Endometrial microvascular endothelial cells (primary cell): ENCODE measurements around the gene PTGES3L. TPM values are rescaled to one million over a fixed set of nuclear protein-coding genes. Genes with fewer than 3 reads are reported as not detected.

ENCODE experiments used
- in situ Hi-C: cut with HindIII; loops from 2 replicates; pipeline ENCODE4 v1.10.0; 2017; ENCODE audit warnings: low sequenced_read_pairs, low pct_unique_long_range_greater_than_20kb; ENCODE audit errors: inconsistent ontology term
- total RNA-seq: library from RNA; depleted of rRNA; stranded (reverse); fragments of >200 nt; gene quantifications from one replicate; pipeline ENCODE4 v1.2.3, GENCODE V29; 2015; ENCODE audit errors: inconsistent ontology term

Gene PTGES3L
- total RNA-seq = not detected

GRCh38 chr17:42979511-42980273, at the start of gene PTGES3L:
Gene PTGES3L (minus strand): TSS chr17:42980080. CDS start chr17:42980053, 27 bp downstream.
- in situ Hi-C loops = no loop called here

GRCh38 chr17:43028221-43028861, 48.5 kb upstream of the PTGES3L start:
- in situ Hi-C loops = no loop called here

- in situ Hi-C loops = no loop called here
Observed at GRCh38 chr17:43027091-43028032, 47.5 kb upstream of the PTGES3L start.

GRCh38 chr17:43026595-43026994, 46.7 kb upstream of the PTGES3L start:
- in situ Hi-C loops = no loop called here

- in situ Hi-C loops = no loop called here
Observed at GRCh38 chr17:43025766-43026537, 46.1 kb upstream of the PTGES3L start.

- in situ Hi-C loops = no loop called here
Observed at GRCh38 chr17:43025290-43025657, 45.4 kb upstream of the PTGES3L start.

- in situ Hi-C loops = no loop called here
Observed at GRCh38 chr17:43024407-43025289, 44.8 kb upstream of the PTGES3L start, which contains the start of gene RND2. Gene RND2 (plus strand): TSS chr17:43025231. CDS start chr17:43025348, 117 bp downstream.

- in situ Hi-C loops = no loop called here
Observed at GRCh38 chr17:43021741-43022512, 42.0 kb upstream of the PTGES3L start, which contains the start of gene VAT1. Gene VAT1 (minus strand): TSS chr17:43022385. CDS start chr17:43022322, 63 bp downstream.

GRCh38 chr17:43020789-43021740, 41.2 kb upstream of the PTGES3L start:
- in situ Hi-C loops = no loop called here

GRCh38 chr17:43020030-43020621, 40.2 kb upstream of the PTGES3L start:
- in situ Hi-C loops = no loop called here

- in situ Hi-C loops = no loop called here
Observed at GRCh38 chr17:43019418-43019817, 39.5 kb upstream of the PTGES3L start.

- in situ Hi-C loops = no loop called here
Observed at GRCh38 chr17:43018932-43019331, 39.1 kb upstream of the PTGES3L start.

- in situ Hi-C loops = no loop called here
Observed at GRCh38 chr17:43018008-43018853, 38.4 kb upstream of the PTGES3L start.

- in situ Hi-C loops = no loop called here
Observed at GRCh38 chr17:43016216-43016615, 36.3 kb upstream of the PTGES3L start.

GRCh38 chr17:43015579-43015978, 35.7 kb upstream of the PTGES3L start:
- in situ Hi-C loops = no loop called here
